Measurements from ENCODE around the gene SERHL2. TPM values are rescaled to one million over a fixed set of nuclear protein-coding genes. Genes with fewer than 3 reads are reported as not detected.
A peak's percentile ranks its signal among the peaks of the same experiment; 100 is the strongest.
"Not testable (repeated sequence)": the region's sequence is repeated elsewhere in the genome, so short reads cannot be mapped to it uniquely, and the experiment has no call there.

The SERHL2 gene, protein sequence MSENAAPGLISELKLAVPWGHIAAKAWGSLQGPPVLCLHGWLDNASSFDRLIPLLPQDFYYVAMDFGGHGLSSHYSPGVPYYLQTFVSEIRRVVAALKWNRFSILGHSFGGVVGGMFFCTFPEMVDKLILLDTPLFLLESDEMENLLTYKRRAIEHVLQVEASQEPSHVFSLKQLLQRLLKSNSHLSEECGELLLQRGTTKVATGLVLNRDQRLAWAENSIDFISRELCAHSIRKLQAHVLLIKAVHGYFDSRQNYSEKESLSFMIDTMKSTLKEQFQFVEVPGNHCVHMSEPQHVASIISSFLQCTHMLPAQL
- 0.40 TPM for polyA plus RNA-seq (2013, experiment 1 of 2)
- polyA plus RNA-seq (2013, experiment 2 of 2) = 0.82 TPM

GRCh38 chr22:42553475-42554361 lies at the start of gene SERHL2:
SERHL2 (plus strand) TSS chr22:42553956; CDS start chr22:42554021, 65 bp downstream.
- 8% methylated on average over 75 of the region's 75 CpGs for WGBS
- Histone ChIP-seq H3K9me3 (ENCODE audit: insufficient read depth, low read depth, low read length) (0 out of 2 replicates have a peak, but pooled peaks cover 3% of the 10 kb centered on the region), H3K27ac (ENCODE audit: low read depth, low read length) (no peak within 1 kb of the TSS), H3K27me3 (ENCODE audit: insufficient read depth, low read length) (peaks cover 12% of the 10 kb centered on the region), H3K4me3 (ENCODE audit: low read length) (peak within 1 kb of the TSS; percentile 74), H3K36me3 (ENCODE audit: insufficient read depth, low read length) (no peaks in the 10 kb centered on the region), H3K4me1 (ENCODE audit: insufficient read depth, low read length) (peaks cover 7% of the 10 kb centered on the region; the same call in 1 of the 2 replicates), H3K9ac (ENCODE audit: low read depth, low read length) (peak within 1 kb of the TSS; percentile 78)

DNA sequence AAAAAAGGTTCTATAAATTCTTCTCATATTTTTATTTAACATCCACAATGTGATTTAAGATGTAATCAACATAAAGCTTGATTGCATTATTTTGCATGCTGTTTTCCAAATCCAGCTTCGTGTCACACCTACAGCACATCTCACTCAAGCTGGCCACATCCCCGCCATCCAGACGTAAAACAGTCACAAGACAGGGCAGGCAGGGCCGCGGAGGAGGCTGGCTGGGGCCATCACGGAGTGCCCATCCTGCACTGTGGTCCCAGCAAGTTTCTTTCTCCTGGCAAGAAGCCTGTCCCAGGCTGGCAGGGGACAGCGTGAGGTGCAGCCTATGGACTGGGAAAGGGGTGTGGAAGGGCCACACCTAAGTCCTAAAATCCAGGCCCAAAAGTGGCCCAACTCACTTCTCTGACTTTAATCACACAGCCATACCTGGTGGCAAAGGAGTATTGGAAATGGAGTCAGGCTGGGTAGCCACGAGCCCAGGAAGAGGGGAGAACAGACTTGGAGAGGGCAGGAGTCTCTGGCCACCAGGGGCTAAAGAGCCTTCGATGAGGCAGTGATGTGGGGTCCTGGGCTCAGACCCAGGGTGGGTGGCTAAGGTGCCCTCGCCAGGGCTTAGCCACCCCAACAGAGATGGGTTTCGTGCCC lies 45.3 kb upstream of the SERHL2 start:
- H3K9me3 ChIP-seq (ENCODE audit: insufficient read depth, low read depth, low read length); H3K27ac ChIP-seq (ENCODE audit: low read depth, low read length): not testable (repeated sequence)

GRCh38 chr22:42508975-42509364 lies 44.8 kb upstream of the SERHL2 start:
- not testable (repeated sequence) for H3K27ac ChIP-seq (ENCODE audit: low read depth, low read length); H3K36me3 ChIP-seq (ENCODE audit: insufficient read depth, low read length); H3K27me3 ChIP-seq (ENCODE audit: insufficient read depth, low read length); H3K4me1 ChIP-seq (ENCODE audit: insufficient read depth, low read length); H3K9ac ChIP-seq (ENCODE audit: low read depth, low read length); H3K4me3 ChIP-seq (ENCODE audit: low read length); H3K9me3 ChIP-seq (ENCODE audit: insufficient read depth, low read depth, low read length)
- 34% methylated on average over 10 of the region's 10 CpGs for WGBS

More for the DNA sequence above, 45.3 kb upstream of the SERHL2 start:
- not testable (repeated sequence) for H3K4me3 ChIP-seq (ENCODE audit: low read length); H3K36me3 ChIP-seq (ENCODE audit: insufficient read depth, low read length); H3K27me3 ChIP-seq (ENCODE audit: insufficient read depth, low read length); H3K4me1 ChIP-seq (ENCODE audit: insufficient read depth, low read length)
- 54% methylated on average over 10 of the region's 11 CpGs for WGBS
- peak overlapping the region; percentile 44; the same call in 1 of the 2 replicates for H3K9ac ChIP-seq (ENCODE audit: low read depth, low read length)

DNA sequence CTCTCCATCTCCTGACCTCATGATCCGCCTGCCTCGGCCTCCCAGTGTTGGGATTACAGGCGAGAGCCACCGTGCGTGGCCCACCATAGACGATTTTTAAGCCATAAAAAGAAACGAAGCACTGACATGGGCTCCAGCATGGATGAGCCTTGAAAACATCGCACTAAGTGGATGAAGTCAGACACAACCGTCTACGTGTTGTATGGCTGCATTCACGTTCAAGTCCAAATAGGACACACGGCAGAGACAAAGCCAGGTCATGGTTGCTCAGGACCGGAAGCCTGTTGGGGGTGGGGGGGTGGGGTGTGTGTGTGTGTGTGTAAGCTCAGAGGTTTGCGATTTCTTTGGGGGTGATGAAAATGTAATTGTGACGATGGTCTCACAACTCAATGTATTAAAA lies 44.2 kb upstream of the SERHL2 start:
- Histone ChIP-seq H3K4me1 (ENCODE audit: insufficient read depth, low read length) (0 out of 2 replicates have a peak, but pooled peaks cover 7% of the 10 kb centered on the region), H3K9me3 (ENCODE audit: insufficient read depth, low read depth, low read length) (no peaks in the 10 kb centered on the region), H3K36me3 (ENCODE audit: insufficient read depth, low read length) (peaks cover 13% of the 10 kb centered on the region), H3K27ac (ENCODE audit: low read depth, low read length) (no peak overlapping the region), H3K9ac (ENCODE audit: low read depth, low read length) (no peak overlapping the region), H3K4me3 (ENCODE audit: low read length) (no peak overlapping the region), H3K27me3 (ENCODE audit: insufficient read depth, low read length) (no peaks in the 10 kb centered on the region)
- 89% methylated on average over 14 of the region's 15 CpGs for WGBS

DNA sequence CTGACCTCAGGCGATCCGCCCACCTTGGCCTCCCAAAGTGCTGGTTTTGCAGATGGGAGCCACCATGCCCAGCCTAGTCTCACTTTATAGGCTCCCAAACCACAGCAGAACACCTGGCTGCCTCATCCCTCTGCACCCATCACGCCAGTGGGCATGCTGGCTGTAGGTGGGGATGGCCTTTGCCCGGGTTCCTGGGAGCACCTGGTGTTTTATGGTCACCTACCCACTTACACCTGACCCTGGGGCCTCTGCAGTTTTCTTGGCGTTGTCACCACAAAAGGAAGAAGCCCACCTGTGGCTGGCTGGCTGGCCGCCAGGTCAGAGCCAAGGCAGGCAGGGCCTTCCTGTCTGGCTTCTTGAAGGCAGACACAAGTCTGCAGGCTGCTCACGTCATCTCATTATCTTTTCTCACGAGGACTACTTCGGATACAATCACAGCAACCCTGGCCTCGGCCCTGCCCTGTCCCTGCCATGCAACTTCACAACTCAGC lies 42.3 kb upstream of the SERHL2 start:
- Histone ChIP-seq H3K36me3 (ENCODE audit: insufficient read depth, low read length) (peaks cover 25% of the 10 kb centered on the region), H3K27ac (ENCODE audit: low read depth, low read length) (no peak overlapping the region), H3K4me3 (ENCODE audit: low read length) (no peak overlapping the region), H3K27me3 (ENCODE audit: insufficient read depth, low read length) (no peaks in the 10 kb centered on the region), H3K4me1 (ENCODE audit: insufficient read depth, low read length) (0 out of 2 replicates have a peak, but pooled peaks cover 7% of the 10 kb centered on the region), H3K9me3 (ENCODE audit: insufficient read depth, low read depth, low read length) (no peaks in the 10 kb centered on the region), H3K9ac (ENCODE audit: low read depth, low read length) (no peak overlapping the region)
- WGBS = 94% methylated on average over 10 of the region's 10 CpGs

DNA sequence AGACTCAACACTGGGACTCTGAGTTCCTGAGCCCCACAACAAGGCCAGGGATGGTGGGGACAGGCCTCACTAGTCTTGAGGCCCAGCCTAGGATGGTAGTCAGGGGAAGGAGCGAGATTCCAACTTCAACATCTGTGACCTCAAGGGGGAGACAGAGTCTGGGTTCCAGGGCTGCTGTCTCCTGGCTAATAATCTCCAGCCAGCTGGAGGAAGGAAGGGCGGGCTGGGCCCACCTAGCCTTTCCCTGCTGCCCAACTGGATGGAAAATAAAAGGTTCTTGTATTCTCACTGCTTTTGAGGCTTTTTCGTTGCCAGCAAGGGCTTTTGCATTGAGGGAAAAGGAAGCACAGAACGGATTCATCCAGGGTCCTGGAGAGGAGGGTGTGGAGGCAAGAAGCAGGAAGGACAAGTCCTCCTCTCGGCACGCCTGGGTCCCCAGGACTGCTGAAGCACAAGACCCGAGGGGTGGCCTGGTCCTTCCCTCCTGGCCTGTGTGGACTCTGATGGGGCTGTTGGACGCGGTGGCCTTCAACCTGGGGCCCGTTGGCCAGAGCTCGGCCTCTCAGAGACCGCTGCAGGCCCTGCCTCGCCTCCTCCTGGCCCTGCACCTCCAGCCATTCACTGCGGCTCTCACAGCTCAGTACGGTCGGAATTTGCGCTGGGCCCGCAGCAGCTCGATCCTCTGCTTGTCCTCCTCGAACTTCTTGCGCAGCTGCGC lies 41.3 kb upstream of the SERHL2 start:
- 91% methylated on average over 21 of the region's 22 CpGs for WGBS
- Histone ChIP-seq H3K36me3 (ENCODE audit: insufficient read depth, low read length) (peaks cover 34% of the 10 kb centered on the region), H3K27ac (ENCODE audit: low read depth, low read length) (peak overlapping the region; percentile 49; the same call in 1 of the 2 replicates)
- not testable (repeated sequence) for H3K9ac ChIP-seq (ENCODE audit: low read depth, low read length); H3K27me3 ChIP-seq (ENCODE audit: insufficient read depth, low read length); H3K9me3 ChIP-seq (ENCODE audit: insufficient read depth, low read depth, low read length); H3K4me3 ChIP-seq (ENCODE audit: low read length); H3K4me1 ChIP-seq (ENCODE audit: insufficient read depth, low read length)

DNA sequence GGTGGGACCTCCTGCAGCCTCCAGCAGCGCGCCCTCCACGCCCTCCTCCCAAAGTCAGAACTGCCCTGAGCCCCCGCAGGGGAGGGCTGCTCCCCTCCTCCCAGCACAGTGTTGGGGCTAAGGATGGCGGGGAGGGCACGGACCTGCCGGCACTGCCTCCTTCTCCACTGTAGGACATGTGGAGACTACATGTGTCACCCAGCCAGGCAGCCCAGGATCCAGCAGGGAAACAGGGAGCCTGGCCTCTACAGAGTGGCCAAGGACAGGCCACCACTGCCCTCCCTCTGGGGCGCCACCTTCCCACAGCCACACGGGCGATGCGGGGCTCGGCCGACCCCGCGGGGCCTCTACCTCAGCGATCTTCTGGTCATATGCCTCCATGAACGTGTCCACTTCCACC lies 39.4 kb upstream of the SERHL2 start:
- 96% methylated on average over 17 of the region's 17 CpGs for WGBS
- peaks cover 39% of the 10 kb centered on the region for H3K36me3 ChIP-seq (ENCODE audit: insufficient read depth, low read length)

GRCh38 chr22:42515304-42515703 lies 38.5 kb upstream of the SERHL2 start:
- 94% methylated on average over 7 of the region's 8 CpGs for WGBS
- H3K4me3 ChIP-seq (ENCODE audit: low read length); H3K27ac ChIP-seq (ENCODE audit: low read depth, low read length); H3K4me1 ChIP-seq (ENCODE audit: insufficient read depth, low read length); H3K9ac ChIP-seq (ENCODE audit: low read depth, low read length); H3K27me3 ChIP-seq (ENCODE audit: insufficient read depth, low read length); H3K9me3 ChIP-seq (ENCODE audit: insufficient read depth, low read depth, low read length): not testable (repeated sequence)
- peaks cover 39% of the 10 kb centered on the region for H3K36me3 ChIP-seq (ENCODE audit: insufficient read depth, low read length)

More for the DNA sequence above, 39.4 kb upstream of the SERHL2 start:
- H3K27me3 ChIP-seq (ENCODE audit: insufficient read depth, low read length); H3K4me3 ChIP-seq (ENCODE audit: low read length); H3K4me1 ChIP-seq (ENCODE audit: insufficient read depth, low read length); H3K9ac ChIP-seq (ENCODE audit: low read depth, low read length); H3K9me3 ChIP-seq (ENCODE audit: insufficient read depth, low read depth, low read length); H3K27ac ChIP-seq (ENCODE audit: low read depth, low read length): not testable (repeated sequence)

DNA sequence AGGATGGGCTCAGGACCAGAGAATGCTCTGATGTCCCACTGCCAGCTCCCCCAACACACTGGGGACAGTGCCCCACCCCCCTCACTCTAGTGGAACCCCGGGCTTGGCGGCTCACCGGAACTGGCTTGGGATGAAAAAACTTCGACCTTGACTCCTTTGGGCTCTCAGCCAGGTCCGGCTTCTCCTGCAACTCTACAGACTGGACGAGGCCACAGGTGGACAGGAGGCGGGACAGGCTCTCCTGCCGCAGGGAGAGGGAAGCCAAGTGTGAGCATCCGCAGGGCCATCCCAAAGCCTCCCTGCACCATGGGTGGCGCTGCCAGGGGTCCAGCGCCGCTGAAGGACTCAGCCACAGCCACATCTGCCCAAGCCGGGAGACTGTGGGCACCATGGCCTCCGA lies 37.9 kb upstream of the SERHL2 start:
- no peak overlapping the region for H3K4me3 ChIP-seq (ENCODE audit: low read length)
- WGBS = 96% methylated on average over 14 of the region's 14 CpGs
- H3K9me3 ChIP-seq (ENCODE audit: insufficient read depth, low read depth, low read length) = no peaks in the 10 kb centered on the region
- H3K27ac ChIP-seq (ENCODE audit: low read depth, low read length) = no peak overlapping the region
- H3K36me3 ChIP-seq (ENCODE audit: insufficient read depth, low read length) = peaks cover 39% of the 10 kb centered on the region
- no peaks in the 10 kb centered on the region for H3K27me3 ChIP-seq (ENCODE audit: insufficient read depth, low read length)
- no peak overlapping the region for H3K9ac ChIP-seq (ENCODE audit: low read depth, low read length)
- peaks cover 3% of the 10 kb centered on the region; the same call in 1 of the 2 replicates for H3K4me1 ChIP-seq (ENCODE audit: insufficient read depth, low read length)

GRCh38 chr22:42517103-42517502 lies 36.7 kb upstream of the SERHL2 start:
- H3K9me3 ChIP-seq (ENCODE audit: insufficient read depth, low read depth, low read length); H3K9ac ChIP-seq (ENCODE audit: low read depth, low read length); H3K27ac ChIP-seq (ENCODE audit: low read depth, low read length); H3K27me3 ChIP-seq (ENCODE audit: insufficient read depth, low read length); H3K4me1 ChIP-seq (ENCODE audit: insufficient read depth, low read length); H3K4me3 ChIP-seq (ENCODE audit: low read length): not testable (repeated sequence)
- 96% methylated on average over 7 of the region's 7 CpGs for WGBS
- peaks cover 33% of the 10 kb centered on the region for H3K36me3 ChIP-seq (ENCODE audit: insufficient read depth, low read length)
